Amniotic stem cell (primary cell): ENCODE results near the gene RGCC.
"Not testable (repeated sequence)": the region's sequence is repeated elsewhere in the genome, so short reads cannot be mapped to it uniquely, and the experiment has no call there.

ENCODE experiments used
- DNase-seq: peaks from one replicate; lab custom pipeline; 2025; lab: John Stamatoyannopoulos, UW

Gene RGCC

DNA sequence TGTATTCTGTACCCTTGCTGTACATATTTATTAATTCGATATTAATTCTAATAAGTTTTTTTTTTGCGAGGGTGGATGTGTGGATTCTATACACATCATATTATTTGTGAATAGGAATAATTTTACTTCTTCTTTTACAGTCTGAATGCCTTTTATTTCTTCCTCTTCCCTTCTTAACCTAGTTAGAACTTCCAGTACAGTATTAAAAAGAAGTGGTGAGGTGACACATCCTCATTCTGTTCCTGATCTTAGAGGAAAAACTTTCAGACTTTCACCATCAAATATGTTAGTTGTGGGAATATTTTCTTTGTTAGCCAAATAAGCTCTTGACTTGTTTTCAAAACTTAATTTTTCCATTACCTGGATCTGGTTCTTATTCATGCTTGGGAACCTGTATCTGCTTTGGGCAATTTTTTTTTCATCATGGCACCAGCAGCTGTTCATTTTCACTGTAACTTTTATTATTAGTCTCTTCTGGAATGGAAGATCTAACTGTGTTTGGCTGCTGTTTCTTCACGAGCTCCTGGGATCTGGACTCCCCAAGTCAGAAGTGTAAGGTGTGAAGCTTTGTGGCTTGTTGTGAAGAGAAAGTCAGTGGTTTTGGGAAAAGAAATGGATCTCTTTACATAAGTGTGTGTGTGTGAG, 33.1 kb downstream of the RGCC start:
- no peak for DNase-seq

GRCh38 chr13:41491436-41491835, 34.1 kb downstream of the RGCC start:
- no peak for DNase-seq

- no peak for DNase-seq
Observed at GRCh38 chr13:41492432-41493260, 35.3 kb downstream of the RGCC start.

DNA sequence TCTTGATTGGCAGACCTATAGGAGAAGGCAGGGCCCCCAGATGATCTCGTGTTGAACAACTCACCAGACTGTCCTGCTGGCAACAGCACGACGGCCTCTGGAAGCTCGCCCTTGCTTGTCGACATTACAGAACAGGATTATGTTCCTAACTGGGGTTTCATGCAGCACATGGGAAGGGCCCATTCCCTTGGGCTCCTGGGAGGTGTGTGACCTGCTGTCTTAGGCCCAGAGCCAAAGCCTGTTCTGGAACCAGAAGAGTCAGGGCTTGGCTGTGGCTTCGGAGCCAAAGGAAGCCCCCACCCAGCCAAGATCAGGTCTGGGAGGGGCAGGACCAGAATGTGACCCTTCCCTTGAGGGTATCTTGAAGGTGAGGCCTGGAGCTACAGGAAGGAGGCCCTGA, 36.9 kb downstream of the RGCC start:
- no peak for DNase-seq

- no peak for DNase-seq
Observed at GRCh38 chr13:41495044-41495443, 37.7 kb downstream of the RGCC start.

GRCh38 chr13:41496420-41497234, 39.3 kb downstream of the RGCC start:
- DNase-seq: peak; percentile 27

- DNase-seq: no peak
Observed at GRCh38 chr13:41497436-41497835, 40.1 kb downstream of the RGCC start.

DNA sequence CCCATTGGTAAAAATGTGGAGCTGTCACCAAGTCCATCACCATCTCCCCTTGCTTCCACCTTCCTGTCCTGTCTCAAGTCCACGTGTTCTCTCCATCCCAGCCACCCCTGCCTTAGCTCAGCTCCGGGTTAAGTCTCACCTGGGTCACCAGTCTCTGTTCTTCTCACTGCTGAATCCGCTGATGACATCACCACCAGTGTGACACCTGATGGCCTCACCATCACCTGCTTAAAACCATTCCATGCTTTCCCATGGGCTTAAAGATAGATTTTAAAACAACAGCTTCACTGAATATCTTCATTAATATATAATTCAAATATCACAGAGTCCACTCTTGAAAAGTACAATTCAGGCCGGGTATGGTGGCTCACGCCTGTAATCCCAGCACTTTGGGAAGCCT, 42.1 kb downstream of the RGCC start:
- DNase-seq: no peak

DNA sequence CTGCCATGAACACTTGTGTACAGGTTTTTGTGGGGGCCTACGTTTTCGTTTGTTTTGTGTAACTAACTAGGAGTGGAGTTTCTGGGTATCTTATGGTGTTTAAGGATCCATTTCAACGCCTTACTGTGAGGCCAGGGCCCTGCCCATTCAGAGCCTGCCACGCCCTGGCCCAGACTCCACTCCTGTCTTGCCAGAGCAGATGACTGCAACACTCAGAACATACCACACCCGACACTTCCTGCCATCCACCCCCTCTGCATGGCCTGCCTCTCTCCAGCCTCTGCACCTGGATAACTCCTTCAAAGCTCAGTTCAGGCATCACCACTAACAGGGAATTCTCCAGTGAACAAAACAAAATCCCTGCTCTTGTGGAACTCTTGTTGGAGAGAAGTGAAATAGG, 43.2 kb downstream of the RGCC start:
- DNase-seq: no peak

DNA sequence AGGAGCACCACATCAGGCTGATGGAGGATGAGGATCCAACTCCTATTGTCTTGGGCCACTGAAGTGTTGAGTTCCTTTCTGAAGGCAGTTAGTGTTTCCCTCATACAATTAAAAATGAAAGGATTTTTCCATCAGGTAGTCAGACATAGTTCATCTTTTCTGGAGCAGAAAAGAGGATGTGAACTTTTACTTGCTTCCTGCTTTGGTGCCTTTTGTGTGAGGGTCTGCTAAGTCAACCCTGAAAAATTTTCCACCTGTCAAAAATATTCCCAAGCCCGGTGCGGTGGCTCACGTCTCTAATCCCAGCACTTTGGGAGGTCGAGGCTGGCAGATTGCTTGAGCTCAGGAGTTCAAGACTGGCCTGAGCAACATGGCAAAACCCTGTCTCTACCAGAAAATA, 43.9 kb downstream of the RGCC start:
- no peak for DNase-seq

- no peak for DNase-seq
Observed at GRCh38 chr13:41502031-41502430, 44.7 kb downstream of the RGCC start.

- DNase-seq: no peak
Observed at GRCh38 chr13:41502673-41503072, 45.3 kb downstream of the RGCC start.

DNA sequence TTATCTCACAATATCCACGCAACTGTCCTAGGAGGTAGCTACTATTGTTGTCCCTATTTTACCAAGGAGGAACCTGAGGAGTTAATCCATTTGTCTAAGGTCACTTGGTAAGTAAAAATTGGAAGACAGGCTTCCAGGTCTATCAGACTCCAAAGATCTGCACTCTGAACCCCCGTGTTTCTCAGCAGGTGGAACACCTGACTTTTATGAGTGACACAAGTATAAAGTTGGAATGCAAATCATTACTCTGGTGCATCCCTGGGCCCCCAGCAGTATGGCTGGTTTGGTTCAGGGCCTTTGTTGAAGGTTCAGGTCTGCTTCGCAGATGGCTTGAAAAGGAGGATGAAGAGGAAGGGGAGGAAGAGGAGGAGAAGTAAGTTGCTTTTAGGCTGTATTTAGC, 46.0 kb downstream of the RGCC start:
- no peak for DNase-seq

DNA sequence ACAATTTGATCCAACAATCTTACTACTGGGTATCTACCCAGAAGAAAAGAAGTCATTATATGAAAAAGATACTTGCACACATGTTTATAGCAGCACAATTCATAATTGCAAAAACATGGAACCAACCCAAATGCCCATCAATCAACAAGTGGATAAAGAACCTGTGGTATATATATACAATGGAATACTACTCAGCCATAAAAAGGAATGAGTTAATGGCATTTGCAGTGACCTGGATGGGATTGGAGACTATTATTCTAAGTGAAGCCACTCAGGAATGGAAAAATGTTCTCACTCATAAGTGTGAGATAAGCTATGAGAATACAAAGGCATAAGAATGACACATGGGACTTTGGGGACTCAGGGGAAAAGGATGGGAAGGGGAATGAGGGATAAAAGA, 47.3 kb downstream of the RGCC start:
- DNase-seq: not testable (repeated sequence)

DNA sequence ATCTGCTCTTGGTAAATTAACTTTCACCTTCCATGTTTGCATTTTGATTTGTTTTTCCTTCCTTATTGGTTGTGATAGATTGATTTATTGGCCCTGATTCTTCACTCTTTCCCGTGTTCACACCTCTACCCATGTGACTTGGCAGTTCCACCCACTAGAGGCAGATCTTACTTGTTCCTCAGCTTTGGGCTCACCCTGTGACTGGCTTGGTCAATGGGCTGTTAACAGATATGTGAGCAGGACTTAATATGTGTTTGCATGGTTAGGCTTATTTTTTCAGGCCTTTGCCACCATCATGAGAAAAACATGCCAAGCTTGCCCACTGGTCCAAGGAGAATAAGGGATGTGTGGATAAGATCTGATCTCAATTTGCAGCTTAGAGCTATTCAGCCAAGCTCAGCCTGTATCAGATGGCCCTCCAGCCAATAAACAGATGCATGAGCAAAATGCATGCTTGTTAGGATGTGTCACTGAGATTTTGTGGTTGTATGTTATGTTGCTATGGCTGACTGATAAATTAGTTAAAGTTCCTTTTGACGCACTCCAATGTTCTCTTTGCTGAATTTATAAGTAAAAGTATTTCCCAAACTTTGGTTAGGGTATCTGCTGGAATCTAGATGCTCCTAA, 48.0 kb downstream of the RGCC start:
- peak; percentile 80 for DNase-seq

DNA sequence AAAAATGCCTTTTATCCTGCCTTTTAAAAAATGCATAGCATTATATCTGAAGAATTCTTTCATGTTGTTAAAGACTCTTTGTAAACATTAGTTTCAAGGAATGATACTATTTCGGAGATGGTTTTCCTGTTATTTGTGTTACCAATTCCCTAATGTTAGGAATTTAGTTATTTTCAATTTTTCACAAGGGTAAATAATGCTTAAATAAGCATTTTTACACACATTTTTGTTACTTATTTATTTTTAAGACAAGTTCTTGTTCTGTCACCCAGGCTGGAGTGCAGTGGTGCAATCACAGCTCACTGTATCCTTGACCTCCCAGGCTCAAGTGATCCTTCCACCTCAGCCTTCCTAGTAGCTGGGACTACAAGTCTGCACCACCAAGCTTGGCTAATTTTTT, 49.0 kb downstream of the RGCC start:
- no peak for DNase-seq

DNA sequence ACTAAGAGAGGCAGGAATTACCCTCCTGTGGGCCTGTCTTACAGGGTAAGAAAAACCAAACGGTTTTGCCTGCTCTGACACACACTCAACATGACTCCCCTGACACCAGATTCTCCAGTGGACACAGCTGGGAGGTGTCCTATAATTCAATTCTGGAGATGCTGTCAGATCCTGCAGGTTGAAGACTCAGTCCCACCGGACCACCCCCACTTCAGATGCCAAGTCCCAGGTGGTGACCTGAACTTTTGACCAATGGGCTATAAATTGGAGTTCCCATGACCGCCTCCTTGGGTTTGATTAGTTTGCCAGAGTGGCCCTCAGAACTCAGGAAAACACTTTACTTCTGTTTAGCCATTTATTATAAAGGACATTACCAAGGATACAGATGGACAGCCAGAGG, 52.6 kb downstream of the RGCC start:
- no peak for DNase-seq

GRCh38 chr13:41511827-41512226, 54.5 kb downstream of the RGCC start:
- no peak for DNase-seq

- no peak for DNase-seq
Observed at GRCh38 chr13:41512441-41512840, 55.1 kb downstream of the RGCC start.

GRCh38 chr13:41513600-41513999, 56.2 kb downstream of the RGCC start:
- DNase-seq: no peak

- no peak for DNase-seq
Observed at GRCh38 chr13:41514853-41515395, 57.6 kb downstream of the RGCC start.

GRCh38 chr13:41515491-41516139, 58.3 kb downstream of the RGCC start:
- no peak for DNase-seq
